ENCODE results near the gene PRAME.

DNA sequence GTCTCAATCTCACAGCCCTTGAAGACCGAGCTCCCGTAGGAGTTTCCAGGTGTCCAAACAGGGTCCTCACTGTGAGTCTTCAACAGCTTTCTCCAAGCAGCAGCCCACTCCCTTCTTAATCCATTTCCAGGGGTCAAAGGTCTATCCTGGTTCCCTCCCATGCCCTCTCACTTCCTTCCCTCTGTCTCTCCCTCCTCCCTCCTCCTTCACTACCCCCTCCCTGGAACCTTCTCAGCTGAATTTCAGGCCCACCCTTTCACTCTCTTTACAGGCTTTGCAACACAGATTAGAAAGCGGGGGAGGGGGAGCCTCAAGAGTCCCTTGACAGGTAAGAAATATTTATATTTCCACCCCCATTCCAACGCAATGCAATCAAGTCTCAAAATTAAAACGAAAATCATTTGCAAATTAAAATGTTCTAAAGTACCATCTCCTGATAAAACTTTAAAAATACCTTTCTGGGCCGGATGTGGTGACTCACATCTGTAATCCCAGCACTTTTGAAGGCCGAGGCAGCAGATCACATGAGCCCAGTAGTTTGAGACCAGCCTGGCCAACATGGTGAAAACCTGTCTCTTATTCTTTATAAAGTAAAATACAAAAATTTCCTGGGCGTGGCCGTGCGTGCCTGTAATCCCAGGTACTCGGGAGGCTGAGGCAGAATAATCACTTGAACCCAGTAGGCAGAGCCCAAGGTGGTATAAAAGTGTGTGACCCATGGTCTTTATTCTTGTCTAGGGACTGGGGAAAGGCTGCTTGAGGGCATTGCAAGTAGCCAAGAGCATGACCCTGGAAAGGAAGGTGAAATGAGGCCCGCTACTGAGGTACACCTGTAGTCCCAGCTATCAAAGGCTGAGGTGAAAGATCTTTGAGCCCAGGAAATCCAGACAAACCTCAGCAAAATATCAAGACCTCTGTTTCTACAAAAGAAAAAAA is 38.1 kb downstream of the PRAME start:
- no peak for TF ChIP-seq POLR2A (IDR thresholded peaks at IDR 0.05)
- TF ChIP-seq CTCF (IDR thresholded peaks at IDR 0.05), result no peak

Measured in breast epithelium (tissue), 3 donors.